ENCODE results near the gene SALL3.
"Not testable (repeated sequence)": the region's sequence is repeated elsewhere in the genome, so short reads cannot be mapped to it uniquely, and the experiment has no call there.

SALL3 gene

DNA sequence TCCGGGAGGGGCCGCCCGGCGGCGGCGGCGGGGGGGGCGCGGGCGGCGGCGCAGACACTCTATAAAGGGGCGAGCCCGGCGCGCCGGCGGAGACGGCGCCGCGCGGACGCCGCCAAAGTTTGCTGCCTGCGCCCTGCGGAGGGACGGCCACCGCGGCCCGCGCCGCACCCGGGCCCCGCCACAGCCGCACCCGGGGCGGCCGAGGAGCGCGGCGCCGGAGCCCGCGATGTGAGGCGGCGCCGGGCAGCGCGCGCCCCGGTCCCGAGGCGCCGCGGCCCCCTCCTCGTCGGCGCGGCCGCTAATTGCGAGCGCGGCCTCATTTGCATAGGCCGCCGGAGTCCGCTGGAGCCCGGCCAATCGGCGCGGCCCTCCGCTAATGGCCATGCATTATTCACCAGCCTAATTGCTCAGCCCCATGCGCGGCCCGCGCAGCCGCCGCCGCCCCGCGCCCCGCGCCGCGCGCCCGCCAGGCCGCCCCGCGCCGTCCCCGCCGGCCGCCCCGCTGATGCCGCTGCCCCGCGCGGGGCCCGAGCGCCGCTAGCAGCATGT, at the start of gene SALL3:
TSS of gene SALL3 (plus strand) at position 89 of the 549 bp plus-strand sequence. CDS start at position 546, 457 bp downstream.
- no peak for DNase-seq (ENCODE audit: low read depth)

DNA sequence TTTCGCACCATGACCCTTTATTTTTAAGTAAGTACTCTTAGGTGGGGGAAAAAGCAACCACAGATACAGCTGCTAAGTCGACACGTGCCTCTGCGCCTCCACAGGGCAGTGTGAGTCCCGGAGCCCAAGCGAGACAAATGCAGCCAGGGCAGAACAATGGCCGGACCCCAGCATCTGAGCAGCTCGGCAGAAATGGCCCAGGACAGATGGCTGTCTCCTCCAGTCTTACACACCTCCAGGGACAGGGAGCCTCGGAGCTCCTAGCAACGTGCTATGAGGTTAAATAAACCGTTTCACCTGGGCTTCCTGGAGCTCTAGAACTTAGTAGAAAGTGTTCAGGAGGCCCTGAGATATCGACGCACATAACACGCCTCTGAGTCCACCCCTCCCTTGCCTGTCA, 47.3 kb upstream of the SALL3 start:
- no peak for DNase-seq (ENCODE audit: low read depth)

DNA sequence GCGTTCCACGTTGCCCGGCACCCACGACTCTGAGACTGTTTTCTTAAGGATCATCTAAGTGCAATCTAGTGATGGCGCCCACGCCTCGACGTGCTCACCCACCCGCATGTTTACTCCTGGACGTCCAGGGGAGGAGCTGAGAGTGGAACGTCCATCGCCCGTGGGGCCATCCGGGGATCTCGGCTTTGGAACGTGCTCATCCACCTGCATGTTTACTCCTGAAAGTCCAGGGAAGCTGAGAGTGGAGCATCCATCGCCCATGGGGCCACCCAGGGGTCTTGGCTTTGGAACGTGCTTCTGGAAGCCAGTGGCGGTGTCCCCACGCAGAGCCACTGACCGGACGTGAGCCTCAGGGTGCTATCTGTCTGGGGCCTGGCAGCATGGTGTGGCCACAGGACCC, 45.6 kb upstream of the SALL3 start:
- DNase-seq (ENCODE audit: low read depth) = no peak

DNA sequence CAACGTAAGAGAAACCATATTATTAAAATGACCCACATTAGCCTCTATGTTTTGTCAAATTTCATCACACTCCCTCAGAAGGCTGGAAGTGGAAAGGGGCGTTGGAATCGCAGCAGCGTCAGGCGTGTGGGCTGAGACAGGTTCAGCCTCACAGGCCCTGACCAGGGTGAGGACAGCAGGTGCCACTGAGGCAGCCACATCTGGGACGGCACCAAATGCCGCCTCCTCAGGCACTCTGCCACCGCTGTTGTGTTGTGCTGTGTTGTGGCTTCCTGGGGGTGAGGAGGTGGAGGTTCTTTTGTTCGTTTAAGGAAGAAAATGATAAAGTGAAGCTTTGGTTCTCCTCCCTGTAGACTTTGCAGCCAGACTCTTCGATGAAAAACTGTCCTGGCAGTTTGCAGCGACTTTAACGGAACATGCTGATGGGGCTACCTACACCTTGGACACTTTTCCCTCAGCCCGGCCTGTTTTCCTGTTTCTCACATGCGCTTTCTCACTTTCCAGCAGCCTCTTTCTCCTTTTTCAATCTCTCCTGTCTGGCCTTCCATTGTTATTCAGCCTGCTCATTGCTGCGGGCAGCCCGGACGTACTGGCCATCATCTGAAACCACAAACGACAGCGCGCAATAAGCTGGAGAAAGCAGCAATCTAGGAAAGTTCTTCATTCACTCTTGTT, 44.9 kb upstream of the SALL3 start:
- no peak for DNase-seq (ENCODE audit: low read depth)

- no peak for DNase-seq (ENCODE audit: low read depth)
Observed at GRCh38 chr18:78935406-78935805, 44.2 kb upstream of the SALL3 start.

DNA sequence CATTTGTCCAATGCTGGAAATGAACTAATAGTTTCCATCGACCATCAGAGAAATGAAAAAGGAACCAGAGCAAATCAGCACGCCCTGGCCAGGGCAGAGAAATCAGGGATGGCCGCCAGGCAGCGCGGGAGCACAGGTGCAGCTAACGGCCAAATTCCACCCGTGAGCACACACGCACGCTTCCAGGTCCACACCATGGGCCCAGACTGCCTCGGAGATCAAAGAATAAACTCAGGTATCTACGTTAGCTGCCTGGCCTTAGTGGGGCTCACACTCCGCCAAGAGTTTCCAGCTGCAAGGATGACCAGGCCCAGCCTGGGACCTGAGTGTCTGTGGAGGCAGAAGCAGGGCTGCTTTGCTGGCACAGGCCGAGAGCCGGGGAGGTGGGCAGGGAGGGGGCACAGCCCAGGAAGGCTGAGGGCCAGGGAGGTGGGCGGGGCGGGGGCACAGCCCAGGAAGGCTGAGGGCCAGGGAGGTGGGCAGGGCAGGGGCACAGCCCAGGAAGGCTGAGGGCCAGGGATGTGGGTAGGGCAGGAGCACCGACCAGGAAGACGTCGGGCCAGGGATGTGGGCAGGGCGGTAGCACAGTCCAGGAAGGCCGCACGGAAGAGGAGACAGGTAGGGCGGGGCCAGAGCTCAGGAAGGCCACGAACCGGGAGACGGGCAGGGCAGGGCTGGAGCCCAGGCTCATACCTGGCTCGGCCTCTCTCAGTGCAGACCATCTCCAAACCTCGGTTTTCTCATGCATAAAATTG, 43.2 kb upstream of the SALL3 start:
- no peak for DNase-seq (ENCODE audit: low read depth)

- DNase-seq (ENCODE audit: low read depth) = no peak
Observed at GRCh38 chr18:78937166-78937565, 42.5 kb upstream of the SALL3 start.

DNA sequence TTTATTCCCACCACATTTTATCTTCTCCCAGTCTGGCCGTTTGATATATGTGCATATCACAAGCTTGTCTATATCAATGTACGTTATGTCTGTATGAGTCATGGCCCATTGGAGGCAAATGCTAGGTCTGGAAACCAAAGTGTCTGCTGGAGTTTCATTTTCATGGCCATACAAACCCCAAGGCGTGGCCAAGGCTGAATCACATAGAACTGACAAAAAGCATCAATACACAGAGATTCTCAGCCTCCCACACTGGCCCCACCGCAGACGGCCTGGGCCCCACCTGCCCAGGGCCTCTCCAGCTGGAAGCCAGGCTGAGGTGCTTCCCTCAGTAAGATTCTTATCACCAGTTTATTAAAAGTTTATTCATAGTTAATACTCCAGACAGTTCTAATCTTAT, 40.5 kb upstream of the SALL3 start:
- no peak for DNase-seq (ENCODE audit: low read depth)

DNA sequence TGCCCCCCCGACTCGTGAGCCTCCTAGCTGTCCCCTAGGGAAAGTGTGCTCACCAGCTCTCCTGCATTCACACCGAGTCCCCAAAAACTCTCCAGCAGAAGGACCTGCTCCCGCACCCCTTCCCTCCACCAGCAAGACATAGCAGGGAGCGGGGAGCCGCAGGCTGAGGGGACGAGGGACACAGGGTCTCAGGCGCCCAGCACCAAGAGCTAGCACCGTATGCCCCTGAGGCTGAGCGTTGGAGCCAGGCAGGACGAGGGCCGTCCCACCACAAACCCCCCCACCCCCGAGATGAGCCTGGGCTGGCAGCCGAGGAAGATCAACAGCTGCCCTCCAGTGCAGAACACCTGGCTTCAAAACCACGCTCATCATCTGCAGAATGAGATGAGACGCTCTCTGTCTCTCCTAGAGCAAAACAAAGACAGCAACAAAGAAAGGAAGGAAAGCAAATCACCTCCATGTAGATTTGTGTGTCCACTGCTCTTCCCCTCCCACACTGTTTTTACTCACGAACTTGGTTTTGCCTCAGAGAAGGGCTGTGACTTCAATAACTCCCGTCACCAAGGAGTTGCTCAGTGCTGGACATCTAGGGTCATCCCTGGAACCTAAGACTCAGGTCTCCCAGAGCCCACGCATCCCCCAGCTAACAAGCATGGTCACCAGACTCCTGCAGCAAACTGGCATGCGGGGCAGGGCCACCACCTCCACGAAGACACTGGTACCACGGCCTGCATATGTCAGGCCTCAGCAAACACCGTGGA, 39.7 kb upstream of the SALL3 start:
- no peak for DNase-seq (ENCODE audit: low read depth)

GRCh38 chr18:78942236-78942635, 37.4 kb upstream of the SALL3 start:
- DNase-seq (ENCODE audit: low read depth) = not testable (repeated sequence)

DNA sequence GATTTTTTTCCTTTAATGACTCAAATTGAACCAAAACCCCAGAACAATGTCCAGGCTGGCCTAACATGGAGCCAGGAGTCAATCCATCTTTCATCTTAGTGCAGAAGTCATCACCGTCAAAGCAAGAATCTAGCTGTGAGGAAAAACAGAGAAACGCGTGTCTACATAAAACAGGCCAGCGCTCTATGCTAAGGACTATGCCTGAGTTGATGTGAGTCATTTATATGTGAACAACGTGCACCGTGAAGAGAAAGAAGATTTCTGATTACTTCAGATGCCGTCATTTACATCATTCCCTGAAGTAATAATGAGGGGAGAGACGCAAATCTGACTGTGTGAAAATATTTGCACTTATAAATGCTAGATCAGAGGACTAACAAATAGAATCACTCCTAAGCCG, 34.0 kb upstream of the SALL3 start:
- no peak for DNase-seq (ENCODE audit: low read depth)

DNA sequence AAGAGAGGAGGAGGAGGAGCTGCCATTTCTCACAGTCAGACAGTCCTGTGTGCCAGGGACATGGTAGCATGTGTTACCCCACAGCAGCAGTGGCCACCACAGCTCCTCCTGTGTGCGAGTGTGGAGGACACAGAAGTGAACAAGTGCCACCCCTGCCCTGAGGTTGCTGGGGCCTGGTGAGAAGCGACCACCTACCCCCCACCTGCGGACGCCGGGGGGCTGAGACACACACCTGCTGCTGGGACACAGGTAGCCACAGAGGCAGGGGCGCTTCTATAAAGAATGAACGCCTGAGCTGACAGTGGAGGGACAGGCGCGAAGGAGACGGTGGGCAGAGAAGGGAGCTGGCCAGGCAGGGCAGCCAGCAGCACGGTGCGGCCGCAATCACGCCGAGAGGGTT, 32.3 kb upstream of the SALL3 start:
- DNase-seq (ENCODE audit: low read depth) = no peak

DNA sequence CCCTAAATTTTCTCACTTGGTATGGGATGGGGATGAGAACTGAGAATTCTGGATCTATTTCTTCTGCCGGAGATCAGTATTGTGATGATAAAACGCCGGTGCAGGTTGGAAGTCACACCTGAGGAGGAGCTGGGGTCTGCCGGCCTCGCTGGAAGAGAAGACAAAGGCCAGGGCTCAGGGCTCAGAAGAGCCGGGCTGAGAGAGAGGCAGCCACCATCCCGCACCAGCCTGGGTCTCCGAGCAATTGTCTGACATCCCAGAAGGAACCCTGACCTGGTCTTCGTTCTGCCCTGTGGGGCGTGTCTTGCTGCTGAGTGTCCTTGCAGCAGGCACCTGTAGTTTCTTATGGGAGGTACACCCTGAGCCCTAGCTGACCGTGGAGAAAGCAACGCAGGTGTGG, 31.4 kb upstream of the SALL3 start:
- no peak for DNase-seq (ENCODE audit: low read depth)

GRCh38 chr18:78948707-78949106, 30.9 kb upstream of the SALL3 start:
- no peak for DNase-seq (ENCODE audit: low read depth)

DNA sequence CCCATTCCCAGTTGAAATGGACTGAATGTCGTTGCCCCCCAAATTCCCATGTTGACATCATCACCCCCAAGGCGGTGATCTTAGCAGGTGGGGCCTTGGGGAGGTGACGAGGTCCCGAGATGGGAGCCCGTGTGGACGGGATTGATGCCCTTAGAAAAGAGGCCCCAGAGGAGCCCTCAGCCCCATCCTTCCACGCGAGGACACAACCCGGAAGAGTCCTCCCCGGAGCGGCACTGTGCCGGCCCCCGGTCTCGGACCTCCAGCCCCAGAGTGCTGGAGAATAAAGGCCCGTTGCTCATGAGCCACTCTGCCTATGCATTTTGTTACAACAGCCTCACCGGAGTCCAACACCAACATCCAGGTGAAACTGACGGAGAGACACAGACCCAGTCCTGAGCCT, 30.4 kb upstream of the SALL3 start:
- DNase-seq (ENCODE audit: low read depth) = no peak

DNA sequence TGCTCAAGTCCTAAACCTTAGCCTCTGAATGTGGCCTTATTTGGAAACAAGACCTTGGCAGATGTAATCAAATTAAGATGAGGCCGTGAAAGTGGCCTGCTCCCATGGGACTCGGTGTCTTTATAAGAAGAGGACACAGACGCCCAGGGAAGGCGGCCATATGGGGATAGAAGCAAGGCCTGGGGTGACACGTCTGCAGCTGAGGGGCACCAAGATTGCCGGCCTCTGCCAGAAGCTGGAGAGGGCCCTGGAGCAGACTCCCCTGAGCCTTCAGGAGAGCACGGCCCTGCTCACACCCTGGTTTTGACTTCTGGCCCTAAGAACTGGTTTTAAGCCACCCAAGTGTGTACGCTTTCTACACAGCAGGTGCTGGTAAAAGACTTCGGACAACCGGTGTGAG, 29.2 kb upstream of the SALL3 start:
- no peak for DNase-seq (ENCODE audit: low read depth)

DNA sequence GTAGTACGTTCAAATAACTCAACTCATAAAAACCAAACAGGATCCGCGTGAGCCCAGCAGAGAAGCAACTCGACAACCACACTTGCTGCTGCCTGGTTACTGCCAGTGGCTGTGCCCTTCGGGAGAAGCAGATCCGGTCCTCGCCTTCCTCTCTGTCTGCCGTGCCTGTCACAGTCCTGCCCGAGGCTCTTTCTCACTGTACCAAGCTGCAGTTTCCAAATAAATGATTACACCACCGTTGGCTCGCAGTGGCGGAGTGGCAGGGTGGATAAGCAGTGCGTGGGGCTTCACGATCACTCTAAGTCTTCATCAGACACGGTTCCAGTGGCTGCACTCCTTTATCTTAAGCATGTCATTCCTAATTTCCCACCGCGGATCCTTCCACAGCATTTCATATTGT, 26.1 kb upstream of the SALL3 start:
- DNase-seq (ENCODE audit: low read depth) = no peak

- no peak for DNase-seq (ENCODE audit: low read depth)
Observed at GRCh38 chr18:78955051-78955450, 24.6 kb upstream of the SALL3 start.

- no peak for DNase-seq (ENCODE audit: low read depth)
Observed at GRCh38 chr18:78957140-78957539, 22.5 kb upstream of the SALL3 start.

DNA sequence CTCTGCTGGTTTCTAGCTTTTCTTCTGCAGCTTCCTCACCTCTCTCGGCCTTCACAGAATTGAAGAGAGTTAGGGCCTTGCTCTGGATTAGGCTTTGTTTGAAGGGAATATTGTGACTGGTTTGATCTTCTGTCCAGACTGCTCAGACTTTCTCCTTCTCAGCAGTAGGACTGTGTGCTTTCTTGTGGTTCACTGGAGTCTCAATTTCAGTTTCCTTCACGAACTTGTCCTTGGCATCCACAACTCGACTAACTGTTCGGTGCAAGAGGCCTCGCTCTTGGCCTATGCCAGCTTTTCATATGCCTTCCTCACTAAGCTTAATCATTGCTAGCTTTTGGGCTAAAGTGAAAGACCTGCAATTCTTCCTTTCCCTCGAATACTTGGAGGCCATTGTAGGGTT, 18.9 kb upstream of the SALL3 start:
- DNase-seq (ENCODE audit: low read depth) = no peak

DNA sequence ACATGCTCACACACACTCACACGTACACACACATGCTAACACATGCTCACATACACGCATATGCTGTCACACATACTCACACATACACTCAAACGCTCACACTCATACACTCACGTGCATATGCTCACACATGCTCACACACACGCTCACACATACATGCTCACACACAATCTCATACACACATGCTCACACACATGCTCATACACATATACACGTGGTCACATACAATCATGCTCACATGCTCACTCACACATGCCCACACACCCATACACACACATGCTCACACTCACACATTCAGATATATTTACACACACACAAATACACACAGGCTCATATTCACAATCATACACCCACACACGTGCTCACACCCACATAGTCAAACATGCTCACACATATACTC, 17.5 kb upstream of the SALL3 start:
- no peak for DNase-seq (ENCODE audit: low read depth)

DNA sequence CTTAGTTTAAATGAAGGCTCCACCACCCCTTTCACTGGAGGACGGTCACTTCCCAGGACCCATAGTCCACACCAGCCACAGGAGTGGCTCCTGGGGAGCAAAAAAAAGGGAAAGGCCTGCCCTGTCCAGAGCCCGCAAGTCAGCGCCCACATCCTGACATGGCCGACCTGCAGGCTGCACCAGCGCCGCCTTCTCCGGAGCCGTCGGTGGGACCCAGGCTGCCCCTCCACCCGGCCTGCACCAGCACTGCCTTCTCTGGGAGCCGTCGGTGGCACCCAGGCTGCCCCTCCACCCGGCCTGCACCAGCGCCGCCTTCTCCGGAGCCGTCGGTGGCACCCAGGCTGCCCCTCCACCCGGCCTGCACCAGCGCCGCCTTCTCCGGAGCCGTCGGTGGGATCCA, 14.9 kb upstream of the SALL3 start:
- DNase-seq (ENCODE audit: low read depth) = not testable (repeated sequence)

- DNase-seq (ENCODE audit: low read depth) = no peak
Observed at GRCh38 chr18:78965260-78965659, 14.4 kb upstream of the SALL3 start.
